K562 (cell line): ENCODE measurements around the gene SLC26A2. TPM values are rescaled to one million over a fixed set of nuclear protein-coding genes. Genes with fewer than 3 reads are reported as not detected.

Source experiments
- ATAC-seq: fragments of 200-7000 bp; cut with Tn5 transposase; 3 replicates; pipeline ENCODE4 v1.9.1; 2020; ENCODE audit warnings: moderate library complexity
- BruUV-seq: library from RNA; stranded (reverse); fragments of 400-500 nt; replicated peaks from 2 replicates; lab custom pipeline; 2021; lab: Mats Ljungman, UMichigan
- CTCF ChIA-PET: fragments of 300-600 bp; formaldehyde crosslinking; extraction: SDS; loops from one replicate; lab custom pipeline; 2021; ENCODE audit warnings: low intra/inter-chr PET ratio; lab: Yijun Ruan, JAX
- POLR2A ChIA-PET: fragments of 300-600, 350-650 bp; sonication (Branson Sonifier 250); formaldehyde crosslinking; extraction: SDS; loops from one replicate; lab custom pipeline; 2021; ENCODE audit warnings: antibody characterized with exemption, inconsistent platforms; lab: Yijun Ruan, JAX
- DNase-seq, 4 experiments: peaks; one replicate each; pipeline versions ENCODE4 v3.0.0 to v3.0.0-alpha.2; 2011 to 2018; ENCODE audit warnings: low spot score in 3 of 4, mixed read lengths in 3 of 4; ENCODE audit errors: extremely low read depth in 1 of 4
- FAIRE-seq: peaks from 2 replicates; lab custom pipeline; 2011; peaks lifted over from hg19 to GRCh38; lab: Jason Lieb, UNC
- H2AFZ ChIP-seq: 2 replicates; pipeline ENCODE4 v1.6.0; 2011; ENCODE audit warnings: low read depth, low read length, control low read depth, inconsistent platforms
- H3K27ac ChIP-seq: fragments of 200-600 bp; 3 replicates; pipeline ENCODE4 v1.8.0; 2011; ENCODE audit warnings: low read depth, mild to moderate bottlenecking, control low read depth, inconsistent platforms, low read length, moderate library complexity, mixed read lengths; ENCODE audit errors: extremely low read depth
- H3K27me3 ChIP-seq, 2 experiments: fragments of 300-600 bp in 1 of 2; 2 replicates in 1 of 2; 3 replicates in 1 of 2; pipeline versions ENCODE4 v1.6.0 to v1.8.0; 2011; ENCODE audit warnings: inconsistent platforms in 2 of 2, low read length in 2 of 2, mild to moderate bottlenecking in 1 of 2, mixed read lengths in 1 of 2, moderate library complexity in 1 of 2; ENCODE audit not compliant: control insufficient read depth in 2 of 2, insufficient read depth in 2 of 2
- H3K36me3 ChIP-seq: fragments of 300-600 bp; 3 replicates; pipeline ENCODE4 v1.8.0; 2011; ENCODE audit warnings: mild to moderate bottlenecking, low read length, inconsistent platforms; ENCODE audit not compliant: control insufficient read depth, insufficient read depth
- H3K4me1 ChIP-seq, 2 experiments: fragments of 200-600 bp in 1 of 2; replicated peaks in 1 of 2; 2 replicates in 1 of 2; 3 replicates in 1 of 2; pipeline versions ENCODE4 v1.5.1 to v1.8.0; 2011; ENCODE audit warnings: inconsistent platforms in 2 of 2, low read length in 2 of 2, mild to moderate bottlenecking in 1 of 2, mixed read lengths in 1 of 2, moderate library complexity in 1 of 2; ENCODE audit not compliant: control insufficient read depth in 2 of 2, insufficient read depth in 2 of 2
- H3K4me2 ChIP-seq: 2 replicates; pipeline ENCODE4 v1.6.1; 2011; ENCODE audit warnings: low read length, control low read depth, inconsistent platforms, mixed read lengths; ENCODE audit not compliant: insufficient read depth
- H3K4me3 ChIP-seq: fragments of 200-600 bp; sonication (generic), shearing (Covaris generic); 2 replicates; pipeline ENCODE4 v1.5.1; 2016; ENCODE audit warnings: control low read depth, inconsistent platforms
- H3K79me2 ChIP-seq: fragments of 200-600 bp; 3 replicates; pipeline ENCODE4 v1.8.0; 2011; ENCODE audit warnings: low read length, inconsistent platforms; ENCODE audit not compliant: control insufficient read depth, insufficient read depth
- H3K9ac ChIP-seq, 2 experiments: 2 replicates each; pipeline versions ENCODE4 v1.6.0 to v1.6.1; 2011; ENCODE audit warnings: low read depth in 2 of 2, low read length in 2 of 2, control low read depth in 1 of 2, inconsistent platforms in 1 of 2, mild to moderate bottlenecking in 1 of 2, mixed read lengths in 1 of 2; ENCODE audit not compliant: insufficient read depth in 1 of 2
- H3K9me1 ChIP-seq: one replicate; pipeline ENCODE4 v1.6.0; 2011; ENCODE audit warnings: inconsistent platforms, mild to moderate bottlenecking, low read length, moderate library complexity; ENCODE audit not compliant: control insufficient read depth, insufficient read depth
- H3K9me3 ChIP-seq: replicated peaks from 2 replicates; pipeline ENCODE4 v1.5.1; 2011; ENCODE audit warnings: low read depth, low read length, inconsistent platforms; ENCODE audit not compliant: control insufficient read depth, insufficient read depth
- H4K20me1 ChIP-seq: replicated peaks from 2 replicates; pipeline ENCODE4 v1.6.1; 2011; ENCODE audit warnings: low read length, inconsistent platforms, mixed read lengths; ENCODE audit not compliant: control insufficient read depth, insufficient read depth
- CEBPB ChIP-seq: fragments of 450-650 bp; IDR thresholded peaks from 2 replicates; pipeline ENCODE4 v1.6.1; 2016; ENCODE audit warnings: missing genetic modification characterization, missing compliant biosample characterization
- COPS2 ChIP-seq: fragments of 450-650 bp; conservative IDR thresholded peaks from 2 replicates; pipeline ENCODE4 v1.6.1; 2016; ENCODE audit warnings: mild to moderate bottlenecking, moderate library complexity
- CREM ChIP-seq: IDR thresholded peaks from 2 replicates; pipeline ENCODE4 v1.6.1; 2014; ENCODE audit warnings: antibody characterized with exemption, low read depth
- DDX20 ChIP-seq: fragments of 450-650 bp; IDR thresholded peaks from 2 replicates; pipeline ENCODE4 v1.6.1; 2016; ENCODE audit warnings: missing genetic modification characterization, low read depth, mild to moderate bottlenecking, missing compliant biosample characterization, moderate library complexity
- DPF2 ChIP-seq: fragments of 450-650 bp; IDR thresholded peaks from 2 replicates; pipeline ENCODE4 v1.6.1; 2016
- EP300 ChIP-seq: IDR thresholded peaks from 2 replicates; pipeline ENCODE4 v1.6.1; 2012; ENCODE audit warnings: low read length, improper control_type of control experiment
- KAT8 ChIP-seq: fragments of 450-650 bp; IDR thresholded peaks from 2 replicates; pipeline ENCODE4 v1.6.1; 2016; ENCODE audit warnings: low read depth, mild to moderate bottlenecking
- KLF16 ChIP-seq: IDR thresholded peaks from 2 replicates; pipeline ENCODE4 v1.6.1; 2016; ENCODE audit warnings: antibody characterized with exemption
- NFIC ChIP-seq: fragments of 450-650 bp; IDR thresholded peaks from 2 replicates; pipeline ENCODE4 v1.6.1; 2017; ENCODE audit warnings: mild to moderate bottlenecking, inconsistent platforms
- POLR2B ChIP-seq: fragments of 450-650 bp; IDR thresholded peaks from 2 replicates; pipeline ENCODE4 v1.6.1; 2018; ENCODE audit warnings: low read depth; ENCODE audit not compliant: partially characterized antibody
- YY1 ChIP-seq, 3 experiments: IDR thresholded peaks; 2 replicates each; pipeline ENCODE4 v1.6.1; 2011; ENCODE audit warnings: low read length in 2 of 3, mild to moderate bottlenecking in 2 of 3, moderate library complexity in 2 of 3, borderline replicate concordance in 1 of 3, control low read depth in 1 of 3, low read depth in 1 of 3; ENCODE audit not compliant: insufficient read depth in 3 of 3, insufficient replicate concordance in 2 of 3, control insufficient read depth in 1 of 3, insufficient read length in 1 of 3; ENCODE audit errors: extremely low read depth in 1 of 3
- ZBTB17 ChIP-seq: fragments of 450-650 bp; formaldehyde crosslinking; IDR thresholded peaks from 2 replicates; pipeline ENCODE4 v1.4.0; 2020; ENCODE audit warnings: mild to moderate bottlenecking
- ZSCAN29 ChIP-seq: fragments of 450-650 bp; IDR thresholded peaks from 2 replicates; pipeline ENCODE4 v1.6.1; 2017
- WGBS: fragments of 100-300 bp; shearing (Covaris generic); methylation state at CpG from one replicate; pipeline ENCODE4 v1.1.6; 2016; ENCODE audit warnings: low coverage, mixed read lengths; ENCODE audit not compliant: insufficient coverage; ENCODE audit errors: missing lambda C conversion rate; 5-methylcytosine and 5-hydroxymethylcytosine counted together
- in situ Hi-C: fragments of 300-500 bp; cut with MboI; formaldehyde crosslinking; loops from 4 replicates; pipeline ENCODE4 v1.15.0; 2018; ENCODE audit warnings: inconsistent platforms, mixed read lengths
- intact Hi-C: fragments of 100-400 bp; cut with micrococcal nuclease; formaldehyde crosslinking; loops from 2 replicates; pipeline ENCODE4 v1.14.2; 2022
- polyA plus RNA-seq, 8 experiments: library from polyadenylated mRNA; depleted of rRNA in 4 of 8; stranded (reverse) in 5 of 8; unstranded in 3 of 8; fragments of >200 nt; fragmentation: Nextera tagmentation in 2 of 8; fragmentation: Illumina TruSeq in 1 of 8; extraction: Ambion mirVana in 2 of 8; extraction: Trizol in 1 of 8; gene quantifications; 2 replicates each; pipeline versions ENCODE4 v1.2.1 to v1.2.3, GENCODE V29; 2011 to 2014; ENCODE audit warnings: inconsistent platforms in 1 of 8, missing spikeins in 1 of 8
- total RNA-seq, 7 experiments: library from RNA; depleted of rRNA in 6 of 7; stranded (reverse); fragments of >200 nt in 6 of 7; fragmentation: Illumina TruSeq in 2 of 7; extraction: Trizol in 2 of 7; gene quantifications; 2 replicates each; pipeline versions ENCODE4 v1.2.1 to v1.2.3, GENCODE V29; 2011 to 2021; ENCODE audit warnings: low replicate concordance in 1 of 7
- TF ChIP-seq, protein P1 (sequence below): sonication (generic); formaldehyde crosslinking; IDR thresholded peaks from 2 replicates; pipeline ENCODE4 v1.8.0; 2023; ENCODE audit warnings: mild to moderate bottlenecking, missing genetic modification reagents
- TF ChIP-seq, protein P2 (sequence below): sonication (generic); formaldehyde crosslinking; IDR thresholded peaks from 2 replicates; pipeline ENCODE4 v1.8.1; 2022; ENCODE audit warnings: missing genetic modification reagents
- TF ChIP-seq, protein P3 (sequence below): fragments of 450-650 bp; formaldehyde crosslinking; conservative IDR thresholded peaks from 2 replicates; pipeline ENCODE4 v1.4.0; 2022; ENCODE audit warnings: mild to moderate bottlenecking, missing genetic modification characterization

Gene SLC26A2
- total and polyA plus RNA-seq, 9 of the 15 experiments (the other 6 are each of a cell fraction or from before 2014, with no cell fraction given) = 1.1 to 6.3 (median 3.6) TPM

GRCh38 chr5:150001660-150002486 lies 41.3 kb downstream of the SLC26A2 start:
- Histone ChIP-seq H3K9me3 (no peaks in the 10 kb centered on the region), H3K36me3 (peaks cover 45% of the 10 kb centered on the region), H3K4me3 (peak overlapping the region; percentile 84), H3K27ac (peak overlapping the region; percentile 95; the same call in 2 of the 3 replicates), H2AFZ (no peak overlapping the region), H3K79me2 (peaks cover 72% of the 10 kb centered on the region), H4K20me1 (0 out of 2 replicates have a peak, but pooled peaks cover 12% of the 10 kb centered on the region), H3K4me2 (peak overlapping the region; percentile 100), H3K9ac (peak overlapping the region; percentile 3 to 95; a peak in 3 of 4 replicates), H3K27me3 (no peaks in the 10 kb centered on the region), H3K9me1 (no peaks in the 10 kb centered on the region), H3K4me1 (peaks cover 11 to 15% of the 10 kb centered on the region in 2 experiments; a peak in 4 of 5 replicates)
- ATAC-seq = peak; percentile 81
- peak; percentile 39 to 80 (median 57) for DNase-seq
- intact Hi-C loops = no loop called here
- 11% methylated on average over 8 of the region's 8 CpGs for WGBS
- BruUV-seq = TSS peak; percentile 51
- ChIA-PET CTCF (no interaction called here), POLR2A (interaction anchor here (0.6 to 1.8 kb wide), 4 partner anchors 13 to 149 kb away, joined by 3 to 6 read pairs (median 4); no protein-coding TSS in a partner anchor)
- peak; percentile 91 for FAIRE-seq
- in situ Hi-C loops = no loop called here
- TF ChIP-seq KLF16 (no peak), POLR2B (no peak), KAT8 (no peak), CREM (peak; percentile 42; the same call in 1 of the 2 replicates), COPS2 (no peak), NFIC (no peak), ZSCAN29 (peak; percentile 80; the same call in 1 of the 2 replicates), YY1 (IDR thresholded peaks at IDR 0.05; ENCODE audit: borderline replicate concordance in 1 of 3, control insufficient read depth in 1 of 3, extremely low read depth in 1 of 3, insufficient read depth in 3 of 3, insufficient read length in 1 of 3, insufficient replicate concordance in 2 of 3, low read depth in 1 of 3, low read length in 2 of 3) (no peak), DDX20 (tag) (no peak), DPF2 (no peak), EP300 (no peak), CEBPB (0 out of 2 replicates have a peak, but pooled peaks have one; percentile 9), ZBTB17 (CRISPR knock-in tag) (no peak)
- TF ChIP-seq, protein P1, sequence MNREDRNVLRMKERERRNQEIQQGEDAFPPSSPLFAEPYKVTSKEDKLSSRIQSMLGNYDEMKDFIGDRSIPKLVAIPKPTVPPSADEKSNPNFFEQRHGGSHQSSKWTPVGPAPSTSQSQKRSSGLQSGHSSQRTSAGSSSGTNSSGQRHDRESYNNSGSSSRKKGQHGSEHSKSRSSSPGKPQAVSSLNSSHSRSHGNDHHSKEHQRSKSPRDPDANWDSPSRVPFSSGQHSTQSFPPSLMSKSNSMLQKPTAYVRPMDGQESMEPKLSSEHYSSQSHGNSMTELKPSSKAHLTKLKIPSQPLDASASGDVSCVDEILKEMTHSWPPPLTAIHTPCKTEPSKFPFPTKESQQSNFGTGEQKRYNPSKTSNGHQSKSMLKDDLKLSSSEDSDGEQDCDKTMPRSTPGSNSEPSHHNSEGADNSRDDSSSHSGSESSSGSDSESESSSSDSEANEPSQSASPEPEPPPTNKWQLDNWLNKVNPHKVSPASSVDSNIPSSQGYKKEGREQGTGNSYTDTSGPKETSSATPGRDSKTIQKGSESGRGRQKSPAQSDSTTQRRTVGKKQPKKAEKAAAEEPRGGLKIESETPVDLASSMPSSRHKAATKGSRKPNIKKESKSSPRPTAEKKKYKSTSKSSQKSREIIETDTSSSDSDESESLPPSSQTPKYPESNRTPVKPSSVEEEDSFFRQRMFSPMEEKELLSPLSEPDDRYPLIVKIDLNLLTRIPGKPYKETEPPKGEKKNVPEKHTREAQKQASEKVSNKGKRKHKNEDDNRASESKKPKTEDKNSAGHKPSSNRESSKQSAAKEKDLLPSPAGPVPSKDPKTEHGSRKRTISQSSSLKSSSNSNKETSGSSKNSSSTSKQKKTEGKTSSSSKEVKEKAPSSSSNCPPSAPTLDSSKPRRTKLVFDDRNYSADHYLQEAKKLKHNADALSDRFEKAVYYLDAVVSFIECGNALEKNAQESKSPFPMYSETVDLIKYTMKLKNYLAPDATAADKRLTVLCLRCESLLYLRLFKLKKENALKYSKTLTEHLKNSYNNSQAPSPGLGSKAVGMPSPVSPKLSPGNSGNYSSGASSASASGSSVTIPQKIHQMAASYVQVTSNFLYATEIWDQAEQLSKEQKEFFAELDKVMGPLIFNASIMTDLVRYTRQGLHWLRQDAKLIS = no peak
- TF ChIP-seq, protein P2, sequence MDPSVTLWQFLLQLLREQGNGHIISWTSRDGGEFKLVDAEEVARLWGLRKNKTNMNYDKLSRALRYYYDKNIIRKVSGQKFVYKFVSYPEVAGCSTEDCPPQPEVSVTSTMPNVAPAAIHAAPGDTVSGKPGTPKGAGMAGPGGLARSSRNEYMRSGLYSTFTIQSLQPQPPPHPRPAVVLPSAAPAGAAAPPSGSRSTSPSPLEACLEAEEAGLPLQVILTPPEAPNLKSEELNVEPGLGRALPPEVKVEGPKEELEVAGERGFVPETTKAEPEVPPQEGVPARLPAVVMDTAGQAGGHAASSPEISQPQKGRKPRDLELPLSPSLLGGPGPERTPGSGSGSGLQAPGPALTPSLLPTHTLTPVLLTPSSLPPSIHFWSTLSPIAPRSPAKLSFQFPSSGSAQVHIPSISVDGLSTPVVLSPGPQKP = no peak
- TF ChIP-seq, protein P3, sequence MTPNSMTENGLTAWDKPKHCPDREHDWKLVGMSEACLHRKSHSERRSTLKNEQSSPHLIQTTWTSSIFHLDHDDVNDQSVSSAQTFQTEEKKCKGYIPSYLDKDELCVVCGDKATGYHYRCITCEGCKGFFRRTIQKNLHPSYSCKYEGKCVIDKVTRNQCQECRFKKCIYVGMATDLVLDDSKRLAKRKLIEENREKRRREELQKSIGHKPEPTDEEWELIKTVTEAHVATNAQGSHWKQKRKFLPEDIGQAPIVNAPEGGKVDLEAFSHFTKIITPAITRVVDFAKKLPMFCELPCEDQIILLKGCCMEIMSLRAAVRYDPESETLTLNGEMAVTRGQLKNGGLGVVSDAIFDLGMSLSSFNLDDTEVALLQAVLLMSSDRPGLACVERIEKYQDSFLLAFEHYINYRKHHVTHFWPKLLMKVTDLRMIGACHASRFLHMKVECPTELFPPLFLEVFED = no peak
